HL-60 (cell line): ENCODE data around the gene CDA.

ENCODE experiments used
- DNase-seq, 2 experiments: peaks; one replicate each; pipeline ENCODE4 v3.0.0-alpha.2; 2010 to 2020; ENCODE audit warnings: low read depth in 1 of 2, low spot score in 1 of 2
- H3K27ac ChIP-seq: fragments of 250-450 bp; sonication (Bioruptor Pico); replicated peaks from 2 replicates; pipeline ENCODE4 v1.5.1; 2020; ENCODE audit warnings: mild to moderate bottlenecking, moderate library complexity
- H3K27me3 ChIP-seq: fragments of 250-450 bp; sonication (Bioruptor Pico); 2 replicates; pipeline ENCODE4 v1.5.1; 2021; ENCODE audit warnings: mild to moderate bottlenecking, moderate library complexity; ENCODE audit not compliant: insufficient read depth, poor library complexity, severe bottlenecking
- H3K4me3 ChIP-seq: replicated peaks from 2 replicates; pipeline ENCODE4 v1.5.1; 2011; ENCODE audit warnings: mild to moderate bottlenecking, control low read depth, low read length; ENCODE audit not compliant: insufficient read depth
- GABPA ChIP-seq: IDR thresholded peaks from 2 replicates; pipeline ENCODE4 v1.6.1; 2012; ENCODE audit warnings: low read depth
- POLR2AphosphoS5 ChIP-seq: IDR thresholded peaks from 2 replicates; pipeline ENCODE4 v1.6.1; 2012; ENCODE audit warnings: low read depth
- SPI1 ChIP-seq: IDR thresholded peaks from 2 replicates; pipeline ENCODE4 v1.6.1; 2012; ENCODE audit warnings: low read depth, mild to moderate bottlenecking, borderline replicate concordance
- TF ChIP-seq, protein P1 (sequence below): IDR thresholded peaks from 2 replicates; pipeline ENCODE4 v1.6.1; 2012; ENCODE audit warnings: low read depth; ENCODE audit not compliant: insufficient replicate concordance
- TF ChIP-seq, protein P2 (sequence below): IDR thresholded peaks from one replicate; pipeline ENCODE4 v1.5.1; 2011; ENCODE audit warnings: low read length, control low read depth, inconsistent platforms; ENCODE audit not compliant: insufficient read depth

CDA gene

DNA sequence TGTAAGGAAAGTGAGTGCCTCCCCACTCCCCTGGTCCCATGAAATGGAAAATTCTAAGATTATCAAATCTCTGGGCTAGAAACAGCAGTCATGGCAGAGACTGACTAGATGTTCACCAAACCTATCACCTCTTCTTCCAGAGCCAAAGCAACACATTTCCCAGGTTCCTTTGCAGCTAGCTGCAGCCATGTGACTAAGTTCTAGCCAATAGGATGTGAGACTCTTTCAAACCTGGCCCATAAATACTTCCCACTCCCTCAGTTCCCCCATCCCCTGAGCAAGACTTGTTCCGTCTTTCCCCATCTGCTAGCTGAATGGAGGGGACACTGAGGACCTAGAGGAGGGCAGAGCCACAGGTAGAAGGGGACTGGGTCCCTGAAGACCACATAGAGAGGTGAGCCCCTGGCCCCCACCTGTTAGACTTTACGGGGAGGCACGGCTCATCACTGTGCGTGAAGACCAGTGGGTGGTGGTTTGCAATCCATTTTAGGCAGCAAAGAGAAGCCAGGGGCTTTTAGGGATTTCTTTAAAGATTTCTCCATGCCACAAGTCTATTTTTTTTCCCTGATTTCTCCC, 19.3 kb upstream of the CDA start:
- no peak overlapping the region for H3K27ac ChIP-seq
- DNase-seq: no peak
- no peak overlapping the region for H3K4me3 ChIP-seq
- H3K27me3 ChIP-seq: peaks cover 4% of the 10 kb centered on the region
- TF ChIP-seq, protein P1, sequence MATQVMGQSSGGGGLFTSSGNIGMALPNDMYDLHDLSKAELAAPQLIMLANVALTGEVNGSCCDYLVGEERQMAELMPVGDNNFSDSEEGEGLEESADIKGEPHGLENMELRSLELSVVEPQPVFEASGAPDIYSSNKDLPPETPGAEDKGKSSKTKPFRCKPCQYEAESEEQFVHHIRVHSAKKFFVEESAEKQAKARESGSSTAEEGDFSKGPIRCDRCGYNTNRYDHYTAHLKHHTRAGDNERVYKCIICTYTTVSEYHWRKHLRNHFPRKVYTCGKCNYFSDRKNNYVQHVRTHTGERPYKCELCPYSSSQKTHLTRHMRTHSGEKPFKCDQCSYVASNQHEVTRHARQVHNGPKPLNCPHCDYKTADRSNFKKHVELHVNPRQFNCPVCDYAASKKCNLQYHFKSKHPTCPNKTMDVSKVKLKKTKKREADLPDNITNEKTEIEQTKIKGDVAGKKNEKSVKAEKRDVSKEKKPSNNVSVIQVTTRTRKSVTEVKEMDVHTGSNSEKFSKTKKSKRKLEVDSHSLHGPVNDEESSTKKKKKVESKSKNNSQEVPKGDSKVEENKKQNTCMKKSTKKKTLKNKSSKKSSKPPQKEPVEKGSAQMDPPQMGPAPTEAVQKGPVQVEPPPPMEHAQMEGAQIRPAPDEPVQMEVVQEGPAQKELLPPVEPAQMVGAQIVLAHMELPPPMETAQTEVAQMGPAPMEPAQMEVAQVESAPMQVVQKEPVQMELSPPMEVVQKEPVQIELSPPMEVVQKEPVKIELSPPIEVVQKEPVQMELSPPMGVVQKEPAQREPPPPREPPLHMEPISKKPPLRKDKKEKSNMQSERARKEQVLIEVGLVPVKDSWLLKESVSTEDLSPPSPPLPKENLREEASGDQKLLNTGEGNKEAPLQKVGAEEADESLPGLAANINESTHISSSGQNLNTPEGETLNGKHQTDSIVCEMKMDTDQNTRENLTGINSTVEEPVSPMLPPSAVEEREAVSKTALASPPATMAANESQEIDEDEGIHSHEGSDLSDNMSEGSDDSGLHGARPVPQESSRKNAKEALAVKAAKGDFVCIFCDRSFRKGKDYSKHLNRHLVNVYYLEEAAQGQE: no peak
- no peak for TF ChIP-seq SPI1
- TF ChIP-seq GABPA: no peak
- TF ChIP-seq, protein P2, sequence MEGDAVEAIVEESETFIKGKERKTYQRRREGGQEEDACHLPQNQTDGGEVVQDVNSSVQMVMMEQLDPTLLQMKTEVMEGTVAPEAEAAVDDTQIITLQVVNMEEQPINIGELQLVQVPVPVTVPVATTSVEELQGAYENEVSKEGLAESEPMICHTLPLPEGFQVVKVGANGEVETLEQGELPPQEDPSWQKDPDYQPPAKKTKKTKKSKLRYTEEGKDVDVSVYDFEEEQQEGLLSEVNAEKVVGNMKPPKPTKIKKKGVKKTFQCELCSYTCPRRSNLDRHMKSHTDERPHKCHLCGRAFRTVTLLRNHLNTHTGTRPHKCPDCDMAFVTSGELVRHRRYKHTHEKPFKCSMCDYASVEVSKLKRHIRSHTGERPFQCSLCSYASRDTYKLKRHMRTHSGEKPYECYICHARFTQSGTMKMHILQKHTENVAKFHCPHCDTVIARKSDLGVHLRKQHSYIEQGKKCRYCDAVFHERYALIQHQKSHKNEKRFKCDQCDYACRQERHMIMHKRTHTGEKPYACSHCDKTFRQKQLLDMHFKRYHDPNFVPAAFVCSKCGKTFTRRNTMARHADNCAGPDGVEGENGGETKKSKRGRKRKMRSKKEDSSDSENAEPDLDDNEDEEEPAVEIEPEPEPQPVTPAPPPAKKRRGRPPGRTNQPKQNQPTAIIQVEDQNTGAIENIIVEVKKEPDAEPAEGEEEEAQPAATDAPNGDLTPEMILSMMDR: no peak
- no peak for TF ChIP-seq POLR2AphosphoS5

DNA sequence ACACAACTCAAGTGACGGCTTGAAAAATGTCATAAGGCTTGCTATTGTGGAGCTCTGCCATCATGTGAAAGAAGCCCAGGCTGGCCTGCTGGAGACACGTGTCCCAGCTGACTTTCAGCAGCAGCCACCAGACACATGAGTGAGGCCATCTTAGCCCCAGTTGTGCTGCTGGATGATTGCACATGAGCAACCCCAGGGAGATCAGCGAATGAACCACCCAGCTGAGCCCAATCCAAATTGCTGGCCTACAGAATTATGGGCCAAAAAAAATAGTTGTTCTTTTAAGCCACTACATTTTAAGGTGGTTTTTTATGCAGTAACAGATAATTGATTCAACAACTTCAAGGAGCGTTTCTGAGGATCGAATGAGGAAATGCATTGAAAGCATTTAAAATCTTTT, 17.5 kb upstream of the CDA start:
- DNase-seq: no peak
- peaks cover 4% of the 10 kb centered on the region for H3K27me3 ChIP-seq
- TF ChIP-seq POLR2AphosphoS5 (no peak), SPI1 (no peak), GABPA (no peak)
- TF ChIP-seq, protein P1: no peak
- TF ChIP-seq, protein P2: no peak
- no peak overlapping the region for H3K4me3 ChIP-seq
- no peak overlapping the region for H3K27ac ChIP-seq

DNA sequence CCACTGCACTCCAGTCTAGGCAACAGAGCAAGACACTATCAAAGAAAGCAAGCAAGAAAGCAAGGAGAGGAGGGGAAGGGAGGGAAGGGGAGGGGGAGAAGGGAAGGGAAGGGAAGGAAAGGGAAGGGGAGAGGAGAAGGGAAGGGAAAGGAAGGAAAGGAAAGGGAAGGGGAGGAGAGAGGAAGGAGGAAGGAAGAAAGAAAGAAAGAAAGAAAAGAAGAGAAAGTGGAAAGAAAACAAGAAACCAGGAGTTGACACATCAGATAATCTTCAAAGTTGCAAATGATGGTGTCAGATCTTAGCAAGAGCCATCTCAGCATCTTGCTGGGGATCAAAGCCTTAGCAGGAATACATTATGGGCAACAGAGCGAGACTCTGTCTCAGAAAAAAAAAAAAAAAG, 14.9 kb upstream of the CDA start:
- no peak overlapping the region for H3K4me3 ChIP-seq
- TF ChIP-seq, protein P1: no peak
- TF ChIP-seq GABPA: no peak
- TF ChIP-seq POLR2AphosphoS5: no peak
- no peak for TF ChIP-seq SPI1
- TF ChIP-seq, protein P2: no peak
- no peak for DNase-seq
- H3K27ac ChIP-seq: no peak overlapping the region
- H3K27me3 ChIP-seq: peaks cover 4% of the 10 kb centered on the region
